HEK293 (cell line): Measurements from ENCODE around the gene WBP11.

Experiments used
- CTCF ChIA-PET: fragments of 350-600 bp; formaldehyde crosslinking; extraction: SDS; loops from one replicate; lab custom pipeline; 2021; ENCODE audit warnings: antibody characterized with exemption; lab: Yijun Ruan, JAX
- POLR2A ChIA-PET: fragments of 300-600 bp; formaldehyde crosslinking; extraction: SDS; loops from one replicate; lab custom pipeline; 2020; ENCODE audit warnings: antibody characterized with exemption, inconsistent platforms; lab: Yijun Ruan, JAX
- H3K27ac ChIP-seq: fragments of 200-500 bp; sonication (Bioruptor generic); 2 replicates; pipeline ENCODE4 v1.5.1; 2014; ENCODE audit warnings: low read depth, low read length, control low read depth, inconsistent platforms; ENCODE audit errors: extremely low read depth
- H3K36me3 ChIP-seq, 2 experiments: fragments of 200-500 bp in 1 of 2; sonication (Bioruptor generic) in 1 of 2; 1 replicate in 1 of 2; 2 replicates in 1 of 2; pipeline ENCODE4 v1.5.1; 2014 to 2017; ENCODE audit warnings: inconsistent platforms in 2 of 2, low read length in 2 of 2; ENCODE audit not compliant: control insufficient read depth in 2 of 2, insufficient read depth in 1 of 2
- H3K4me1 ChIP-seq: fragments of 200-500 bp; sonication (Bioruptor generic); 2 replicates; pipeline ENCODE4 v1.5.1; 2014; ENCODE audit warnings: mild to moderate bottlenecking, low read length, inconsistent platforms; ENCODE audit not compliant: control insufficient read depth, insufficient read depth
- H3K4me3 ChIP-seq: 2 replicates; pipeline ENCODE4 v1.5.1; 2011; ENCODE audit warnings: low read depth, mild to moderate bottlenecking, control low read depth, low read length, moderate library complexity
- H3K9me3 ChIP-seq: fragments of 200-500 bp; sonication (Bioruptor generic); 2 replicates; pipeline ENCODE4 v1.5.1; 2014; ENCODE audit warnings: low read depth, low read length, inconsistent platforms; ENCODE audit not compliant: control insufficient read depth, insufficient read depth
- BCL11B ChIP-seq: fragments of 450-650 bp; formaldehyde crosslinking; IDR thresholded peaks from 2 replicates; pipeline ENCODE4 v1.5.1; 2016; ENCODE audit warnings: low read depth, missing biosample characterization, missing genetic modification characterization
- FEZF1 ChIP-seq: fragments of 450-650 bp; formaldehyde crosslinking; IDR thresholded peaks from 2 replicates; pipeline ENCODE4 v1.5.1; 2016; ENCODE audit warnings: missing biosample characterization, missing genetic modification characterization
- HOXA7 ChIP-seq: sonication (generic); formaldehyde crosslinking; IDR thresholded peaks from 2 replicates; pipeline ENCODE4 v1.8.1; 2022; ENCODE audit warnings: missing genetic modification reagents, borderline replicate concordance
- HOXC10 ChIP-seq: sonication (generic); formaldehyde crosslinking; IDR thresholded peaks from 2 replicates; pipeline ENCODE4 v1.8.1; 2023; ENCODE audit warnings: mild to moderate bottlenecking, missing genetic modification reagents
- KLF1 ChIP-seq: fragments of 450-650 bp; formaldehyde crosslinking; IDR thresholded peaks from 2 replicates; pipeline ENCODE4 v1.5.1; 2016; ENCODE audit warnings: missing biosample characterization, missing genetic modification characterization
- PRDM1 ChIP-seq: fragments of 450-650 bp; formaldehyde crosslinking; IDR thresholded peaks from 2 replicates; pipeline ENCODE4; 2016; ENCODE audit warnings: missing biosample characterization, missing genetic modification characterization
- SALL2 ChIP-seq: fragments of 450-650 bp; formaldehyde crosslinking; IDR thresholded peaks from 2 replicates; pipeline ENCODE4 v1.5.0; 2017; ENCODE audit warnings: missing biosample characterization, mild to moderate bottlenecking, missing genetic modification characterization, borderline replicate concordance
- SCRT1 ChIP-seq: fragments of 450-650 bp; formaldehyde crosslinking; IDR thresholded peaks from 2 replicates; pipeline ENCODE4 v1.5.1; 2016; ENCODE audit warnings: missing biosample characterization, missing genetic modification characterization, borderline replicate concordance
- SP3 ChIP-seq: fragments of 450-650 bp; formaldehyde crosslinking; IDR thresholded peaks from 2 replicates; pipeline ENCODE4 v1.5.1; 2016; ENCODE audit warnings: missing biosample characterization, missing genetic modification characterization
- ZBTB17 ChIP-seq: fragments of 450-650 bp; formaldehyde crosslinking; IDR thresholded peaks from 2 replicates; pipeline ENCODE4 v1.5.1; 2016; ENCODE audit warnings: missing biosample characterization, missing genetic modification characterization
- ZBTB20 ChIP-seq: fragments of 450-650 bp; formaldehyde crosslinking; IDR thresholded peaks from 2 replicates; pipeline ENCODE4 v1.5.1; 2016; ENCODE audit warnings: missing biosample characterization, missing genetic modification characterization
- ZFP37 ChIP-seq: fragments of 450-650 bp; formaldehyde crosslinking; IDR thresholded peaks from 2 replicates; pipeline ENCODE4 v1.5.1; 2016; ENCODE audit warnings: missing biosample characterization, missing genetic modification characterization
- ZFP41 ChIP-seq: fragments of 450-650 bp; formaldehyde crosslinking; IDR thresholded peaks from 2 replicates; pipeline ENCODE4 v1.5.1; 2016; ENCODE audit warnings: missing biosample characterization, missing genetic modification characterization, borderline replicate concordance
- ZNF146 ChIP-seq: fragments of 450-650 bp; formaldehyde crosslinking; IDR thresholded peaks from 2 replicates; pipeline ENCODE4 v1.5.1; 2016; ENCODE audit warnings: missing biosample characterization, missing genetic modification characterization
- ZNF155 ChIP-seq: fragments of 450-650 bp; formaldehyde crosslinking; IDR thresholded peaks from 2 replicates; pipeline ENCODE4 v1.5.1; 2016; ENCODE audit warnings: missing biosample characterization, missing genetic modification characterization
- ZNF174 ChIP-seq: fragments of 450-650 bp; formaldehyde crosslinking; IDR thresholded peaks from 2 replicates; pipeline ENCODE4 v1.5.0; 2017; ENCODE audit warnings: missing biosample characterization, mild to moderate bottlenecking, missing genetic modification characterization
- ZNF311 ChIP-seq: fragments of 450-650 bp; formaldehyde crosslinking; IDR thresholded peaks from 2 replicates; pipeline ENCODE4 v1.5.1; 2017; ENCODE audit warnings: missing biosample characterization, missing genetic modification characterization, borderline replicate concordance
- ZNF404 ChIP-seq: fragments of 450-650 bp; formaldehyde crosslinking; IDR thresholded peaks from 2 replicates; pipeline ENCODE4 v1.5.1; 2017; ENCODE audit warnings: missing biosample characterization, missing genetic modification characterization
- ZNF416 ChIP-seq: fragments of 450-650 bp; formaldehyde crosslinking; IDR thresholded peaks from 2 replicates; pipeline ENCODE4 v1.5.1; 2016; ENCODE audit warnings: missing biosample characterization, missing genetic modification characterization
- ZNF426 ChIP-seq: fragments of 450-650 bp; formaldehyde crosslinking; IDR thresholded peaks from 2 replicates; pipeline ENCODE4 v1.5.1; 2017; ENCODE audit warnings: missing biosample characterization, missing genetic modification characterization, mild to moderate bottlenecking, inconsistent platforms, moderate library complexity
- ZNF521 ChIP-seq: fragments of 450-650 bp; formaldehyde crosslinking; IDR thresholded peaks from 2 replicates; pipeline ENCODE4 v1.5.1; 2017; ENCODE audit warnings: missing biosample characterization, mild to moderate bottlenecking, missing genetic modification characterization
- ZNF529 ChIP-seq: fragments of 450-650 bp; formaldehyde crosslinking; IDR thresholded peaks from 2 replicates; pipeline ENCODE4 v1.5.1; 2017; ENCODE audit warnings: missing genetic modification characterization, missing biosample characterization; ENCODE audit not compliant: insufficient replicate concordance
- ZNF549 ChIP-seq: fragments of 450-650 bp; IDR thresholded peaks from 2 replicates; pipeline ENCODE4 v1.5.1; 2018; ENCODE audit warnings: missing biosample characterization, missing genetic modification characterization, mild to moderate bottlenecking, inconsistent platforms, moderate library complexity
- ZNF623 ChIP-seq: fragments of 450-650 bp; formaldehyde crosslinking; IDR thresholded peaks from 2 replicates; pipeline ENCODE4 v1.5.1; 2016; ENCODE audit warnings: missing biosample characterization, missing genetic modification characterization
- ZNF76 ChIP-seq: fragments of 450-650 bp; formaldehyde crosslinking; IDR thresholded peaks from 2 replicates; pipeline ENCODE4; 2016; ENCODE audit warnings: low read depth, missing biosample characterization, missing genetic modification characterization, borderline replicate concordance
- ZNF768 ChIP-seq: fragments of 450-650 bp; formaldehyde crosslinking; IDR thresholded peaks from 2 replicates; pipeline ENCODE4 v1.5.1; 2018; ENCODE audit warnings: missing biosample characterization, mild to moderate bottlenecking, missing genetic modification characterization
- ZNF776 ChIP-seq: fragments of 450-650 bp; formaldehyde crosslinking; IDR thresholded peaks from 2 replicates; pipeline ENCODE4 v1.5.0; 2017; ENCODE audit warnings: missing biosample characterization, missing genetic modification characterization, borderline replicate concordance
- ZNF785 ChIP-seq: fragments of 450-650 bp; formaldehyde crosslinking; IDR thresholded peaks from 2 replicates; pipeline ENCODE4 v1.5.1; 2016; ENCODE audit warnings: missing biosample characterization, missing genetic modification characterization

The WBP11 gene

GRCh38 chr12:14834509-14834908 is 31.2 kb upstream of the WBP11 start:
- H3K36me3 ChIP-seq = no peaks in the 10 kb centered on the region

GRCh38 chr12:14833952-14834351 is 30.7 kb upstream of the WBP11 start:
- ChIA-PET CTCF (interaction anchor here (1.3 to 1.8 kb wide), 2 partner anchors 9 to 22 kb away, joined by 3 to 6 read pairs; no protein-coding TSS in a partner anchor), POLR2A (no interaction called here)

More at GRCh38 chr12:14834509-14834908, 31.2 kb upstream of the WBP11 start:
- no peak for TF ChIP-seq ZNF76 (tag by site-specific recombination)
- no peak for TF ChIP-seq ZNF174
- no peak for TF ChIP-seq ZNF521
- TF ChIP-seq FEZF1 (tag by site-specific recombination) = no peak
- no peak for TF ChIP-seq ZBTB17 (tag by site-specific recombination)
- TF ChIP-seq SALL2 (tag by site-specific recombination) = no peak
- no peak for TF ChIP-seq HOXA7 (CRISPR knock-in tag)
- no peak for TF ChIP-seq ZNF426 (tag by site-specific recombination)
- no peak for TF ChIP-seq SP3
- TF ChIP-seq ZNF529 (tag by site-specific recombination) = no peak
- no peak for TF ChIP-seq ZFP37 (tag by site-specific recombination)
- TF ChIP-seq ZBTB20 (tag by site-specific recombination) = no peak
- no peak for TF ChIP-seq ZNF146 (tag by site-specific recombination)
- no peak for TF ChIP-seq ZNF416 (tag by site-specific recombination)
- TF ChIP-seq ZNF311 (tag by site-specific recombination) = no peak
- TF ChIP-seq HOXC10 (CRISPR knock-in tag) = no peak
- no peak for TF ChIP-seq SCRT1 (tag by site-specific recombination)
- no peak overlapping the region for H3K4me3 ChIP-seq
- H3K4me1 ChIP-seq = no peaks in the 10 kb centered on the region; the same call in 1 of the 2 replicates
- ChIA-PET POLR2A (interaction anchor here (0.5 to 1.3 kb wide), 2 partner anchors 31 to 71 kb away, joined by 3 to 5 read pairs; partner anchors contain the start of genes C12orf60 and WBP11), CTCF (interaction anchor here (0.5 to 1.8 kb wide), 5 partner anchors 9 to 112 kb away, joined by 3 to 6 read pairs (median 3); no protein-coding TSS in a partner anchor)
- no peaks in the 10 kb centered on the region for H3K9me3 ChIP-seq
- H3K27ac ChIP-seq = no peak overlapping the region

GRCh38 chr12:14833336-14833735 is 30.1 kb upstream of the WBP11 start:
- H3K36me3 ChIP-seq = no peaks in the 10 kb centered on the region
- ChIA-PET POLR2A (no interaction called here), CTCF (interaction anchor here (0.6 to 1.3 kb wide), 2 partner anchors 8 to 659 kb away, joined by 3 to 6 read pairs; no protein-coding TSS in a partner anchor)
- H3K4me3 ChIP-seq = no peak overlapping the region
- no peaks in the 10 kb centered on the region; the same call in 1 of the 2 replicates for H3K4me1 ChIP-seq
- no peak overlapping the region for H3K27ac ChIP-seq
- TF ChIP-seq ZNF155 (no peak), BCL11B (tag by site-specific recombination) (no peak), ZNF623 (tag by site-specific recombination) (no peak), ZFP41 (tag by site-specific recombination) (no peak), ZNF768 (tag by site-specific recombination) (no peak), ZNF776 (tag by site-specific recombination) (no peak), ZNF549 (tag by site-specific recombination) (no peak)
- no peaks in the 10 kb centered on the region for H3K9me3 ChIP-seq

More at GRCh38 chr12:14833952-14834351, 30.7 kb upstream of the WBP11 start:
- H3K27ac ChIP-seq = no peak overlapping the region
- no peaks in the 10 kb centered on the region for H3K36me3 ChIP-seq
- H3K9me3 ChIP-seq = no peaks in the 10 kb centered on the region
- no peaks in the 10 kb centered on the region; the same call in 1 of the 2 replicates for H3K4me1 ChIP-seq
- TF ChIP-seq PRDM1 (tag by site-specific recombination) (0 out of 2 replicates have a peak, but pooled peaks have one; percentile 13), KLF1 (tag by site-specific recombination) (no peak), ZNF404 (no peak), ZNF785 (tag by site-specific recombination) (no peak)
- no peak overlapping the region for H3K4me3 ChIP-seq
